Activated T-cell treated with anti-CD3 and anti-CD28 coated beads for 24 hours (primary cell): ENCODE measurements around the gene NKD1.

Experiments used
- DNase-seq: peaks from one replicate; pipeline ENCODE4 v3.0.0-alpha.2; 2020; ENCODE audit warnings: low read depth

The NKD1 gene

DNA sequence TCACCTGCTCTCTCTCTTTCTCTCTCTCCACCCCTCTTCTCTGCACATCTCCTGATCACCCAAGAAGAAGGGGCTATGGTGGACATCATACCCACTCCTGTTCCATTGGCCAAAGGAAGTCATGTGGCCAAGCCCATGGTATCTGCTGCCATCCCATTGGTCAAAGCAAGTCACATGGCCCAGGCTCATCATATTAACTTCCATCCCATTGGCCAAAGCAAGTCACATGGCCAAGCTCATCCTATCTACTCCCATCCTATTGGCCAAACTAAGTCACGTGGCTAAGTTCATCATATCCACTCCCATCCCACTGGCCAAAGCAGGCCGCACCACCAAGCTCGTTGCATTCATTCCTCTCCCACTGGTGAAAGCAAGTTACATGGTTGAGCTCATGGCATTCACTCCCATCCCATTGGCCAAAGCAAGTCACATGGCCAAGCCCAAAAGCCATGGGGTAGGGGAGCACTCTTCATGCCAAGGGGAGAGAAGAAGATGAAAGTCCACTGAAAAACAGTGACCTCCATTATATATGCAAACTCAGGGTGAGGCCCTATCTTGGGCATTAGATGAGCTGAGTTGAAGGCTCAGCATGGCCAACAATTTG, 103.7 kb downstream of the NKD1 start:
- DNase-seq: no peak

GRCh38 chr16:50652836-50653425, 104.7 kb downstream of the NKD1 start:
- DNase-seq: no peak

DNA sequence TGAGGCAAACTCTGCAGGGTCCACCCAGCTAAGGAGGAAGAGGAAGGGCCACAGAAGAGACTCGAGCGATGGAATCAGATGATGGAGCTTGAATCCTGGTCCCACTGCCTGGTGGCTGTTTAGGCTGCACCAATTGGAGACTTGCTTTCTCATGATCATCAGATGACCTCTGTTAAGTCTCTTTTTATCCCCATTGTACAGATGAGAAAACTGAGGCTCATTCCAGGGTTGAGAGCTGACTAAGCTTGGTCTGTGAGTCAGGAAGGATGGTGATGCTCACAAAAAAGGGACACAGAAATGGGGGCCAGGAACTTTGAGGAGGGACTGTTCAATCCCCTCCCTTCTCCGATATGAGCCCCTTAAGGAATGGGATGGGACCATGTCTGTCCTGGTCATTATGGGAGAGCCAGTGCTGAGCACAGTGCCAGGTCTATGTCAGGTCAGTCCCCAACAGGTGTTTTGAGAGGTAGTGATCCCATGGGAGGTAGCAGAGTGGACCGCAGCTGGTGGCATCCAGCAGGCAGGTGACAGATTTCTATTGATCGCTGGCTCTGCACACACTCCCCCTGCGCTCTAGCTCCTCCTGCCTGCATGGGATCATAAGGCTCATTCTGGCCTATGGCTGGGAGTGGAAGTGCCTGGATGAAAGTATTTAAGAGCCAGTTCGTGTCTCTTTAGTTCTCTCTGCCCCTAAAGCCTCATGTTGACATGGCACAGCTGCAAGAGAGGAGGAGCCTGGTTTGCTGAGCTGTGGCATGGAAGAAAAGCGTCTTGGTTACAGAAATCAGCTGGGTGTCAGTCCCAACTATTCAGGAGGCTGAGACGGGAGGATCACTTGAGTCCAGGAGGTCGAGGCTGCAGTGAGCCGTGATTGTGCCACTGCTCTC, 105.7 kb downstream of the NKD1 start:
- no peak for DNase-seq

DNA sequence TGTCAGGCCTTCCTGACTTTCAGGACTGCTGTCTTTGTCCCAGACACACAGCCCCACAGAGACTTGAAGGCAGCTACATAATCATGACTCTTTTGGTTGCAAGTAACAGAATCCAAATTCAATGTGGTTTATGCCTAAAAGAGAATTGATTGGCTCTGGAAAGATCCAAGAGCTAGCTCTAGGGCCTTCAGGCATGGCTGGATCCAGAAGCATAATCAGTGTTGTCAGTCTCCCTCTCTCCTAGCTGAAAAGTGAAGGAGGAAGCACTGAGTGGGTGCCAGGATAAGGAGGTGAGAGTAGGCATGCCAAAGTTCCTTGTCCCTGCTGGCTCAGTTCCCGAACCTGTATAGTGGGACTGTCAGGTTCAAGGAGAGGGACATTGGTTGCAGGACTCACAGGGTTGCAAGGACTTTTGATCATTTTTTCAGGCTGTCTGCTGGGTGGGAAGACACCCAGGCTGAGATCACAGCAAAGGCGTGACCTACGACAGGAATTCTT, 107.4 kb downstream of the NKD1 start:
- no peak for DNase-seq

- no peak for DNase-seq
Observed at GRCh38 chr16:50657241-50657640, 109.0 kb downstream of the NKD1 start.

- DNase-seq: no peak
Observed at GRCh38 chr16:50659806-50660205, 111.6 kb downstream of the NKD1 start.

GRCh38 chr16:50662306-50662940, 114.2 kb downstream of the NKD1 start:
- no peak for DNase-seq

DNA sequence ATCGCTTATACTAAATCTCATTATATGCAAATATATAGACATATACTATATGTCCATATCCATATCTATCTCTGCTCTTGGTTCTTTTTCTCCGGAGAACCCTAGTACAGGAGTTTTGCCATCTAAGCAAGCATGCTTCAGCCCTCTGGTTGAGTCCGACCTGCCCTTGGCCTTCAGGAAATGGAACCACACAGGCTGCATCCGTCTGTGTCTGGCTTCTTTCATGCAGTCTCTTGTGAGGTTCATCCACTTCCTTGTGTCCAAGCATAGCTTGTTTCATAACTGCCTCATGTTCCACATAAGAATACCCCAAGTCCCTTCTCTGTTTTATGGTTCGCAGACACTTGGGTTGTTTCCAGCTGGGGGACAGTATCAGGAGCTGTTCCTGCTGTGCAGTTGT, 116.1 kb downstream of the NKD1 start:
- no peak for DNase-seq

DNA sequence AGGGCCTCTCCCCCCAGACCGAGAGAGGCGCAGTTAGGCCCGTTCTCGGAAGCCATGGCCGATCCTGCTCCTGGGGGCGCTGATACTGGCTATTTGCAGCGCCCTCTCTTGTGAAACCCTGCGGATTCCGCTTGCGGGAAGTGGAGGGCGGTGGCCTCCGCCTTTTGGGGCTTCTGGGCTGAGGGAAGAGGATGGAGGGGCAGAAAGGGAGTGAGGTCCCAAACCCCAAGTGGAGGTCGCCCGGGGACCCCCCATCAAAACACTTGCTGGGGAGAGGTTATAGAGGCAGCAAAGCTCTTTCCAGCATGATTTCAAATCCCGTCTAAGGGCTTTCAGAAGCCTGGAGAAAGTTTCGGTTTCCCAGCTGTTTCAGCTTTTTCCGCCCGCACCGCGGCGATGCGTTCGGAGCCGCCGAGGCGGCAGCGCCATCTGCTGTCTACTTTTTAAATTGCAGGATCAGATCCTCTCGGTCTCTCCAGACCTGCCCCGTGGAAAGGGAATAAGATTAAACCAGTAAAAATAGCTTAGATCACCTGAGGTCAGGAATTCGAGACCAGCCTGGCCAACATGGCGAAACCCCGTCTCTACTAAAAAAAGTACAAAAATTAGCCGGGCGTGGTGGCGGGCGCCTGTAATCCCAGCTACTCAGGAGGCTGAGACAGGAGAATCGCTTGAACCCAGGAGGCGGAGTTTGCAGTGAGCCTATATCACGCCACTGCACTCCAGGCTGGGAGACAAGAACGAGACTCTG, 117.1 kb downstream of the NKD1 start:
- peak; percentile 77 for DNase-seq

- DNase-seq: peak; percentile 37
Observed at GRCh38 chr16:50666658-50667496, 118.7 kb downstream of the NKD1 start.

DNA sequence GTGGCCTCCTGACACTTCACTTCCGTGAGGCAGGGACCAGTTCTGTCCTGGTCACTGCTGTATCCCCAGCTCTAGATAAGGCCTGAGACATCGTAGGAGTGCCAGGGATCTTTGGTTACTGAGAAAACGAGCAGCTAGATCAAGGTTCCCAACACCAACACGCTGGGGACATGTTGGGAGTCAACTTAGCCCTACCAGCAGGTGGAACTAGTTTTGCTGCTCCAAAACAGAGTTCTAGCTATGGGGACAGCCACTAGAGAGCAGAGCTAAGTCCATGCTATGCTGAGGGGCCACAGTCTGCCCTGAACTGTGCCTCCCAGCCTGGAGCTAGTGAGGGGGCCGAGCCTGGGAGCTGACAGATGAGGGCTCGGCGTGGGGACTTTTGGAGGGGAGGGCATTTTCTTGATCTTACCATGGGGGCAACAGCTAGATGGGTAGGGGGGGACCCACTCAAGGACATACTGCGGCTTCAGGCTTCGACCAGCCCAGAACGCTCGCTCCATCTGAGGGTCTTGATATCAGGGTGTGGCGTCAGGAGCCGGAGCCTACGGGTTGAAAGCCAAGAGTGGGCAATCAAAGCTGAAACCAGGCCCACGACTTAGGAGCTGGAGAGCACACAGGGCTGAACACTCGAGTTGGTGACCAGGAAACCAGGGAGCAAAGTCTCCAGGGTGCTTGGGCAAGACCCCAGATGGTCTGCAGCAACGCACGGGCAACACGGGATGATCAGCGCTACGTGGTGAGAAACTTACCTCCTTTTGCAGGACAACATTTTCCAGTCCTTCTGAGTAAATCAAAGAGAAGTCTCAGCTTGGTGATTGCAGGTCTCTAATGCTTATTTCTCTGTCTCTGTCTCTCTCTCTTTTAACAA, 119.5 kb downstream of the NKD1 start:
- DNase-seq: no peak

- no peak for DNase-seq
Observed at GRCh38 chr16:50668368-50669008, 120.3 kb downstream of the NKD1 start.

DNA sequence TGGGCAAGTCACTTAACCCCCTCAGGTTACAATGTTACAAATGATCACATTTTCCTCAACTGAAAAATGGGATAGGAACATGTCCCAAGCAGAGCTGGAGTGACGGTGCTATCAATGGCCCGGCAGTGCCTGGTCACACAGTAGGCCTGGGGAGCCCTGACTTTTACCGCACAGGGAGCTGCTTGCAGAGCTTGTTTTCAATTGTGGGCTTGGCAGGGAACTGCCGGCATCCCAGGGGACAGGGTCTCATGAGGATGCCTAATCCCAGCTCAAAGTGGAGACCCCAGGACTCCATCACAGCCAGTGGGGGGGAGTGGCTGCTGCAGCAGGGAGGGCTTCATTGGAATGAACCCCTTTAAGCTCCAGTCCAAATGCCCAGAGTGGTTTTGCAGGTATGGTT, 121.5 kb downstream of the NKD1 start:
- DNase-seq: no peak

DNA sequence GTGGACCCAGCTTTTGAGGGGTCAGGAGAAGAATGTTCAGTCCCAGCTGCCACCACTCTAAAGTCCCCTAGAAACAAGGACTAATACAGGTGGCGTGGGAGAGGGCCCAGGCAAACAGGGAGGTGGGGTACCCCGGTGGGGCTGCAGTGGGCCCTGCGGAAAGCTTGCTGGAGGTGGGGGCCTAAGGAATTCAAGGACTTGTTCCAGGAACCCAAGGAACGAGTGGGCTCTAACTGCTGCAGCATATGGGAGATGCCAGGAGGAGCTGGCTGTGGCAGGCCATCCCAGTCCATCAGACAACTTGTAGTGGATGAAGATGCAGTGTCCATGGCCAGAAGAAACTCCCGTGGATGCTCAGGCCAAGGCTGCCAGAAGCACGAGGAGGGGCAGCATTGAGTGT, 122.3 kb downstream of the NKD1 start:
- no peak for DNase-seq

GRCh38 chr16:50671644-50672260, 123.6 kb downstream of the NKD1 start:
- peak; percentile 46 for DNase-seq

- DNase-seq: no peak
Observed at GRCh38 chr16:50673496-50674275, 125.5 kb downstream of the NKD1 start.

- DNase-seq: no peak
Observed at GRCh38 chr16:50674831-50675230, 126.6 kb downstream of the NKD1 start.
